Stimulated activated naive CD8-positive, alpha-beta T cell treated with anti-CD3 and anti-CD28 coated beads, Interleukin-15, Interleukin-2, amounts not matched to agents 100 ng/mL and 50 ng/mL, for 24 hours (primary cell): ENCODE data around the gene VTN.

ENCODE experiments used
- H3K27ac Mint-ChIP-seq: one replicate; pipeline ENCODE4 v1.8.0; 2021; ENCODE audit warnings: mild to moderate bottlenecking, mixed read lengths
- H3K27me3 Mint-ChIP-seq: one replicate; pipeline ENCODE4 v1.8.0; 2021; ENCODE audit warnings: mixed read lengths
- H3K36me3 Mint-ChIP-seq: one replicate; pipeline ENCODE4 v1.8.0; 2021; ENCODE audit warnings: low read depth, mixed read lengths
- H3K4me1 Mint-ChIP-seq: one replicate; pipeline ENCODE4 v1.8.0; 2021; ENCODE audit warnings: low read depth, mixed read lengths
- H3K4me3 Mint-ChIP-seq: one replicate; pipeline ENCODE4 v1.8.0; 2021; ENCODE audit warnings: mild to moderate bottlenecking, mixed read lengths
- H3K9me3 Mint-ChIP-seq: one replicate; pipeline ENCODE4 v1.8.0; 2021; ENCODE audit warnings: mixed read lengths

The VTN gene

GRCh38 chr17:28317966-28318758 is 51.9 kb downstream of the VTN start:
- Mint-ChIP-seq H3K27me3 (peaks cover 2% of the 10 kb centered on the region), H3K9me3 (no peaks in the 10 kb centered on the region)

More at GRCh38 chr17:28317966-28318758, 51.9 kb downstream of the VTN start:
- Mint-ChIP-seq H3K36me3 (peaks cover 27% of the 10 kb centered on the region), H3K4me1 (peaks cover 31% of the 10 kb centered on the region), H3K27ac (peak overlapping the region; percentile 86), H3K4me3 (peak overlapping the region; percentile 89)
